ENCODE measurements around the gene SLX9. TPM values are rescaled to one million over a fixed set of nuclear protein-coding genes. Genes with fewer than 3 reads are reported as not detected.

The SLX9 gene
- total RNA-seq (10 to 100 TPM; 23.5 to 27.9 TPM), polyA plus RNA-seq (10 to 100 TPM; 11.7 to 13.5 (median 12.1) TPM), total RNA-seq (5.5 to 42.8 (median 9.6) reads per million in 6 experiments)

- Mint-ChIP-seq H3K4me1 (peaks cover 22 to 50% (median 41%) of the 10 kb centered on the region in 4 donors), H3K27ac (peak within 1 kb of the TSS; percentile 81 to 93 (median 88)), H3K36me3 (peaks cover 0 to 7% (median 2%) of the 10 kb centered on the region in 3 donors), H3K9me3 (no peaks in the 10 kb centered on the region), H3K4me3 (peak within 1 kb of the TSS; percentile 82 to 93 (median 89)), H3K27me3 (no peaks in the 10 kb centered on the region)
- POLR2A ChIA-PET = interaction anchor here (0.6 to 4.3 kb wide), 16 partner anchors 8 to 543 kb away, joined by 3 to 22 read pairs (median 4); partner anchors contain the start of genes ADARB1, PTTG1IP and UBE2G2
- peak; percentile 93 to 94 for ATAC-seq
- peak; percentile 66 to 83 (median 76) for DNase-seq
Measured at GRCh38 chr21:44939532-44940115, at the start of gene SLX9. Gene SLX9 (plus strand): TSS chr21:44940029. CDS start chr21:44940058, 29 bp downstream.

- no peaks in the 10 kb centered on the region for H3K9me3 Mint-ChIP-seq
- no peak overlapping the region for H3K4me3 Mint-ChIP-seq
- POLR2A ChIA-PET = interaction anchor here (1.2 to 16.8 kb wide), 5 partner anchors 8 to 39 kb away, joined by 3 to 238 read pairs (median 6); partner anchors contain the start of gene ITGB2
- peaks cover 11 to 41% (median 24%) of the 10 kb centered on the region in 4 donors for H3K4me1 Mint-ChIP-seq
- H3K27ac Mint-ChIP-seq = peak overlapping the region in 5 of 10 donors; percentile 44 to 86 (median 80)
- ATAC-seq = no peak
- peak in 1 of 10 donors; percentile 57 for DNase-seq
- H3K27me3 Mint-ChIP-seq = no peaks in the 10 kb centered on the region
- peaks cover 0 to 52% (median 2%) of the 10 kb centered on the region in 3 donors for H3K36me3 Mint-ChIP-seq
Measured at GRCh38 chr21:44890338-44890931, 49.4 kb upstream of the SLX9 start.

- no peaks in the 10 kb centered on the region for H3K9me3 Mint-ChIP-seq
- POLR2A ChIA-PET = interaction anchor here (1.7 to 16.8 kb wide), 4 partner anchors 16 to 39 kb away, joined by 4 to 238 read pairs (median 53); partner anchors contain the start of gene ITGB2
- H3K4me3 Mint-ChIP-seq = no peak overlapping the region
- peak in 1 of 10 donors; percentile 57 for DNase-seq
- H3K27me3 Mint-ChIP-seq = no peaks in the 10 kb centered on the region
- H3K4me1 Mint-ChIP-seq = peaks cover 10 to 39% (median 24%) of the 10 kb centered on the region in 4 donors
- peak overlapping the region in 5 of 10 donors; percentile 40 to 86 (median 80) for H3K27ac Mint-ChIP-seq
- H3K36me3 Mint-ChIP-seq = peaks cover 0 to 51% (median 2%) of the 10 kb centered on the region in 3 donors
- no peak for ATAC-seq
Measured at GRCh38 chr21:44890961-44891541, 48.8 kb upstream of the SLX9 start.

- H3K4me1 Mint-ChIP-seq = peaks cover 8 to 36% (median 24%) of the 10 kb centered on the region in 4 donors
- POLR2A ChIA-PET = interaction anchor here (15.0 to 16.8 kb wide), 2 partner anchors 21 to 38 kb away, joined by 100 to 238 read pairs; no protein-coding TSS in a partner anchor
- no peaks in the 10 kb centered on the region for H3K9me3 Mint-ChIP-seq
- no peaks in the 10 kb centered on the region for H3K27me3 Mint-ChIP-seq
- peaks cover 0 to 46% (median 2%) of the 10 kb centered on the region in 3 donors for H3K36me3 Mint-ChIP-seq
- DNase-seq (peak in 1 of 10 donors; percentile 63), ATAC-seq (no peak)
- H3K27ac Mint-ChIP-seq = no peak overlapping the region
- H3K4me3 Mint-ChIP-seq = no peak overlapping the region
Measured at GRCh38 chr21:44891631-44892031, 48.2 kb upstream of the SLX9 start.

- ATAC-seq (no peak), DNase-seq (no peak)
- no peaks in the 10 kb centered on the region for H3K9me3 Mint-ChIP-seq
- H3K27me3 Mint-ChIP-seq = no peaks in the 10 kb centered on the region
- peaks cover 8 to 35% (median 24%) of the 10 kb centered on the region in 4 donors for H3K4me1 Mint-ChIP-seq
- POLR2A ChIA-PET = interaction anchor here (0.6 to 16.8 kb wide), 9 partner anchors 9 to 382 kb away, joined by 4 to 238 read pairs (median 10); no protein-coding TSS in a partner anchor
- peaks cover 0 to 45% (median 2%) of the 10 kb centered on the region in 3 donors for H3K36me3 Mint-ChIP-seq
- H3K4me3 Mint-ChIP-seq = no peak overlapping the region
- peak overlapping the region in 6 of 10 donors; percentile 52 to 91 (median 82) for H3K27ac Mint-ChIP-seq
Measured at GRCh38 chr21:44892095-44892494, 47.7 kb upstream of the SLX9 start.

- no peaks in the 10 kb centered on the region for H3K9me3 Mint-ChIP-seq
- peaks cover 8 to 32% (median 22%) of the 10 kb centered on the region in 4 donors for H3K4me1 Mint-ChIP-seq
- peak overlapping the region in 1 of 10 donors; percentile 18 for H3K4me3 Mint-ChIP-seq
- peak overlapping the region; percentile 44 to 91 (median 79) for H3K27ac Mint-ChIP-seq
- POLR2A ChIA-PET = interaction anchor here (0.6 to 16.8 kb wide), 14 partner anchors 9 to 942 kb away, joined by 3 to 238 read pairs (median 4); no protein-coding TSS in a partner anchor
- peak; percentile 61 to 81 (median 72) for DNase-seq
- H3K27me3 Mint-ChIP-seq = no peaks in the 10 kb centered on the region
- ATAC-seq = peak; percentile 87 to 90
- peaks cover 0 to 46% (median 2%) of the 10 kb centered on the region in 3 donors for H3K36me3 Mint-ChIP-seq
Measured at GRCh38 chr21:44892536-44893277, 47.1 kb upstream of the SLX9 start.

- ATAC-seq = no peak
- Mint-ChIP-seq H3K36me3 (peaks cover 0 to 47% (median 5%) of the 10 kb centered on the region in 3 donors), H3K9me3 (no peaks in the 10 kb centered on the region), H3K4me1 (peaks cover 8 to 37% (median 21%) of the 10 kb centered on the region in 4 donors), H3K27me3 (no peaks in the 10 kb centered on the region), H3K4me3 (peak overlapping the region in 1 of 10 donors; percentile 52), H3K27ac (peak overlapping the region in 7 of 10 donors; percentile 48 to 89 (median 73))
- POLR2A ChIA-PET = interaction anchor here (0.6 to 16.8 kb wide), 7 partner anchors 14 to 93 kb away, joined by 3 to 238 read pairs (median 5); no protein-coding TSS in a partner anchor
- peak in 1 of 10 donors; percentile 44 for DNase-seq
Measured at GRCh38 chr21:44893278-44893556, 46.6 kb upstream of the SLX9 start.

- ATAC-seq (no peak), DNase-seq (peak in 1 of 10 donors; percentile 55)
- Mint-ChIP-seq H3K9me3 (no peaks in the 10 kb centered on the region), H3K36me3 (peaks cover 0 to 51% (median 9%) of the 10 kb centered on the region in 3 donors), H3K4me1 (peaks cover 8 to 41% (median 21%) of the 10 kb centered on the region in 4 donors), H3K27ac (peak overlapping the region in 8 of 10 donors; percentile 63 to 90 (median 84)), H3K4me3 (no peak overlapping the region), H3K27me3 (no peaks in the 10 kb centered on the region)
- POLR2A ChIA-PET = interaction anchor here (0.6 to 16.8 kb wide), 8 partner anchors 13 to 1363 kb away, joined by 3 to 238 read pairs (median 10); no protein-coding TSS in a partner anchor
Measured at GRCh38 chr21:44893948-44894656, 45.7 kb upstream of the SLX9 start.

GRCh38 chr21:44894687-44895302 lies 45.0 kb upstream of the SLX9 start:
- H3K36me3 Mint-ChIP-seq = peaks cover 0 to 52% (median 9%) of the 10 kb centered on the region in 3 donors
- POLR2A ChIA-PET = interaction anchor here (0.6 to 16.8 kb wide), 8 partner anchors 13 to 94 kb away, joined by 3 to 238 read pairs (median 10); no protein-coding TSS in a partner anchor
- H3K4me1 Mint-ChIP-seq = peaks cover 8 to 41% (median 21%) of the 10 kb centered on the region in 4 donors
- peak in 1 of 10 donors; percentile 50 for DNase-seq
- H3K9me3 Mint-ChIP-seq = no peaks in the 10 kb centered on the region
- no peak for ATAC-seq
- no peak overlapping the region for H3K4me3 Mint-ChIP-seq
- H3K27ac Mint-ChIP-seq = peak overlapping the region in 5 of 10 donors; percentile 53 to 89 (median 68)
- no peaks in the 10 kb centered on the region for H3K27me3 Mint-ChIP-seq

- peaks cover 8 to 38% (median 21%) of the 10 kb centered on the region in 4 donors for H3K4me1 Mint-ChIP-seq
- POLR2A ChIA-PET = interaction anchor here (0.7 to 16.8 kb wide), 6 partner anchors 9 to 34 kb away, joined by 3 to 238 read pairs (median 19); no protein-coding TSS in a partner anchor
- no peak overlapping the region for H3K4me3 Mint-ChIP-seq
- H3K9me3 Mint-ChIP-seq = no peaks in the 10 kb centered on the region
- no peaks in the 10 kb centered on the region for H3K27me3 Mint-ChIP-seq
- peak overlapping the region in 7 of 10 donors; percentile 25 to 76 (median 60) for H3K27ac Mint-ChIP-seq
- ATAC-seq (no peak), DNase-seq (peak in 1 of 10 donors; percentile 41)
- peaks cover 0 to 56% (median 9%) of the 10 kb centered on the region in 3 donors for H3K36me3 Mint-ChIP-seq
Measured at GRCh38 chr21:44895859-44896258, 44.0 kb upstream of the SLX9 start.

Measured in naive thymus-derived CD8-positive, alpha-beta T cell (primary cell).